Measurements from ENCODE around the gene RBP3.

GRCh38 chr10:47306387-47307210 is 41.6 kb upstream of the RBP3 start:
- TF ChIP-seq CTCF (IDR thresholded peaks at IDR 0.05) (no peak), POLR2A (IDR thresholded peaks at IDR 0.05) (no peak)

Measured in adrenal gland (tissue), 5 donors.